GM12878 (cell line): ENCODE results near the gene DNAH8. TPM values are rescaled to one million over a fixed set of nuclear protein-coding genes. Genes with fewer than 3 reads are reported as not detected.

ENCODE experiments used
- ATAC-seq: fragments of 200-7000 bp; cut with Tn5 transposase; 3 replicates; pipeline ENCODE4 v1.9.1; 2020; ENCODE audit warnings: mild to moderate bottlenecking, moderate library complexity
- BruUV-seq: library from RNA; stranded (reverse); fragments of 400-500 nt; replicated peaks from 2 replicates; lab custom pipeline; 2021; lab: Mats Ljungman, UMichigan
- CTCF ChIA-PET: fragments of 300-600 bp; sonication (Branson Sonifier 250); formaldehyde crosslinking; extraction: SDS; loops from one replicate; lab custom pipeline; 2021; ENCODE audit warnings: inconsistent platforms; lab: Yijun Ruan, JAX
- POLR2A ChIA-PET: fragments of 350-600 bp; formaldehyde crosslinking; extraction: SDS; loops from one replicate; lab custom pipeline; 2021; ENCODE audit warnings: inconsistent platforms; lab: Charles Lee
- RAD21 ChIA-PET: fragments of 300-600 bp; sonication (Branson Sonifier 250); formaldehyde crosslinking; loops from one replicate; lab custom pipeline; 2023; ENCODE audit warnings: antibody characterized with exemption; ENCODE audit not compliant: unreplicated experiment; lab: Charles Lee
- SMC1A ChIA-PET: fragments of 300-600 bp; sonication (Branson Sonifier 250); formaldehyde crosslinking; loops from one replicate; lab custom pipeline; 2023; ENCODE audit not compliant: unreplicated experiment, uncharacterized antibody; lab: Charles Lee
- DNase-seq: peaks from one replicate; pipeline ENCODE4 v3.0.0-alpha.2; 2011; ENCODE audit warnings: low read depth, low spot score
- FAIRE-seq: peaks from 3 replicates; lab custom pipeline; 2011; peaks lifted over from hg19 to GRCh38; lab: Jason Lieb, UNC
- H2AFZ ChIP-seq: 2 replicates; pipeline ENCODE4 v1.6.0; 2011; ENCODE audit warnings: low read depth, low read length, control low read depth; ENCODE audit not compliant: control insufficient read depth
- H3K27ac ChIP-seq: 2 replicates; pipeline ENCODE4 v1.5.1; 2011; ENCODE audit warnings: control low read depth; ENCODE audit not compliant: control insufficient read depth, insufficient read depth
- H3K27me3 ChIP-seq, 2 experiments: replicated peaks in 1 of 2; 2 replicates each; pipeline versions ENCODE4 v1.6.0 to v1.6.1; 2011; ENCODE audit warnings: low read length in 1 of 2; ENCODE audit not compliant: control insufficient read depth in 2 of 2, insufficient read depth in 2 of 2
- H3K36me3 ChIP-seq, 2 experiments: 2 replicates each; pipeline ENCODE4 v1.5.1; 2011; ENCODE audit warnings: low read length in 1 of 2; ENCODE audit not compliant: control insufficient read depth in 2 of 2, insufficient read depth in 2 of 2
- H3K4me1 ChIP-seq: 2 replicates; pipeline ENCODE4 v1.6.1; 2011; ENCODE audit warnings: mild to moderate bottlenecking, low read length, moderate library complexity, mixed read lengths; ENCODE audit not compliant: control insufficient read depth, insufficient read depth
- H3K4me2 ChIP-seq: 2 replicates; pipeline ENCODE4 v1.6.0; 2011; ENCODE audit warnings: control low read depth; ENCODE audit not compliant: control insufficient read depth, insufficient read depth
- H3K4me3 ChIP-seq: fragments of 200-600 bp; sonication (generic); 2 replicates; pipeline ENCODE4 v1.5.1; 2016
- H3K79me2 ChIP-seq: 2 replicates; pipeline ENCODE4 v1.6.0; 2011; ENCODE audit warnings: low read length; ENCODE audit not compliant: control insufficient read depth, insufficient read depth
- H3K9ac ChIP-seq: 2 replicates; pipeline ENCODE4 v1.8.0; 2011; ENCODE audit warnings: low read length, control low read depth, mixed read lengths; ENCODE audit not compliant: control insufficient read depth, insufficient read depth
- H3K9me3 ChIP-seq: replicated peaks from 3 replicates; pipeline ENCODE4 v1.5.1; 2011; ENCODE audit warnings: mild to moderate bottlenecking, low read length; ENCODE audit not compliant: control insufficient read depth, insufficient read depth
- H4K20me1 ChIP-seq: 2 replicates; pipeline ENCODE4 v1.6.0; 2011; ENCODE audit not compliant: control insufficient read depth, insufficient read depth
- FOXM1 ChIP-seq: IDR thresholded peaks from 2 replicates; pipeline ENCODE4 v1.6.1; 2012; ENCODE audit warnings: low read depth, mild to moderate bottlenecking, inconsistent platforms, low read length, moderate library complexity
- GATAD2B ChIP-seq: fragments of 450-650 bp; conservative IDR thresholded peaks from 2 replicates; pipeline ENCODE4 v1.6.1; 2017; ENCODE audit warnings: low read depth, mild to moderate bottlenecking, moderate library complexity
- HCFC1 ChIP-seq: fragments of 150-350 bp; IDR thresholded peaks from 2 replicates; pipeline ENCODE4 v1.6.1; 2014; ENCODE audit warnings: low read length
- HDAC6 ChIP-seq: fragments of 200-600 bp; sonication (generic); IDR thresholded peaks from one replicate; pipeline ENCODE4 v1.8.0; 2017; ENCODE audit warnings: antibody characterized with exemption; ENCODE audit not compliant: unreplicated experiment
- MAX ChIP-seq: IDR thresholded peaks from 2 replicates; pipeline ENCODE4 v1.6.1; 2012; ENCODE audit warnings: low read depth, low read length, improper control_type of control experiment
- MEF2B ChIP-seq: fragments of 450-650 bp; IDR thresholded peaks from 2 replicates; pipeline ENCODE4 v1.6.1; 2018; ENCODE audit warnings: mild to moderate bottlenecking, moderate library complexity; ENCODE audit not compliant: partially characterized antibody, poor library complexity, severe bottlenecking
- NFXL1 ChIP-seq: fragments of 450-650 bp; IDR thresholded peaks from 2 replicates; pipeline ENCODE4 v1.6.1; 2017; ENCODE audit warnings: antibody characterized with exemption, mild to moderate bottlenecking, borderline replicate concordance
- NR2F1 ChIP-seq: fragments of 450-650 bp; conservative IDR thresholded peaks from 2 replicates; pipeline ENCODE4 v1.6.1; 2017; ENCODE audit warnings: mild to moderate bottlenecking
- RAD21 ChIP-seq: IDR thresholded peaks from 2 replicates; pipeline ENCODE4 v1.6.1; 2011; ENCODE audit warnings: mild to moderate bottlenecking, low read depth, low read length, moderate library complexity; ENCODE audit not compliant: insufficient read depth
- SMC3 ChIP-seq: IDR thresholded peaks from 2 replicates; pipeline ENCODE4 v1.6.1; 2011; ENCODE audit warnings: low read length, improper control_type of control experiment, borderline replicate concordance
- SUZ12 ChIP-seq: fragments of 200-600 bp; sonication (generic); IDR thresholded peaks from one replicate; pipeline ENCODE4 v1.6.1; 2018; ENCODE audit warnings: antibody characterized with exemption, mild to moderate bottlenecking; ENCODE audit not compliant: unreplicated experiment
- TCF7 ChIP-seq: IDR thresholded peaks from 2 replicates; pipeline ENCODE4 v1.6.1; 2014; ENCODE audit warnings: antibody characterized with exemption, borderline replicate concordance
- ZBTB40 ChIP-seq: fragments of 450-650 bp; IDR thresholded peaks from 2 replicates; pipeline ENCODE4 v1.6.1; 2016; ENCODE audit warnings: mild to moderate bottlenecking, moderate library complexity, borderline replicate concordance
- ZNF274 ChIP-seq: IDR thresholded peaks from one replicate; pipeline ENCODE4 v1.8.0; 2011; ENCODE audit not compliant: insufficient read length, insufficient read depth
- WGBS: methylation state at CpG from one replicate; pipeline ENCODE4 v1.1.6; 2016; ENCODE audit warnings: low lambda C conversion rate; ENCODE audit not compliant: insufficient replicate concordance, insufficient coverage; ENCODE audit errors: missing lambda C conversion rate; 5-methylcytosine and 5-hydroxymethylcytosine counted together
- in situ Hi-C: fragments of 300-500 bp; cut with MboI; formaldehyde crosslinking; loops from 9 replicates; pipeline ENCODE4 v1.14.3; 2018; ENCODE audit warnings: mixed read lengths
- intact Hi-C: fragments of 100-400 bp; cut with micrococcal nuclease; formaldehyde crosslinking; loops from one replicate; pipeline ENCODE4 v1.14.2; 2022; ENCODE audit not compliant: unreplicated experiment
- polyA plus RNA-seq, 11 experiments: library from polyadenylated mRNA; depleted of rRNA in 4 of 11; unstranded in 6 of 11; stranded (reverse) in 5 of 11; fragments of >200 nt; fragmentation: Nextera tagmentation in 4 of 11; fragmentation: Illumina TruSeq in 1 of 11; extraction: Ambion mirVana in 4 of 11; extraction: Trizol in 1 of 11; gene quantifications; 1 replicate in 1 of 11; 2 replicates in 10 of 11; pipeline versions ENCODE4 v1.2.1 to v1.2.3, GENCODE V29; 2011 to 2016; ENCODE audit warnings: inconsistent platforms in 2 of 11, missing spikeins in 2 of 11, low read depth in 1 of 11
- total RNA-seq, 4 experiments: library from RNA; depleted of rRNA in 3 of 4; stranded (reverse); fragments of >200 nt in 3 of 4; fragmentation: Illumina TruSeq in 1 of 4; extraction: Trizol in 1 of 4; gene quantifications; 2 replicates each; pipeline versions ENCODE4 v1.2.1 to v1.2.3, GENCODE V29; 2013 to 2021

Gene DNAH8
- total and polyA plus RNA-seq, 10 of the 15 experiments (the other 5 are each of a cell fraction or from before 2014, with no cell fraction given): 0.02 to 0.34 (median 0.10) TPM; not detected in 3

GRCh38 chr6:38687043-38687353 is 28.1 kb upstream of the DNAH8 start (continued):
- TF ChIP-seq HDAC6 (no peak), NFXL1 (no peak), ZBTB40 (no peak), TCF7 (no peak), SMC3 (no peak), SUZ12 (no peak), GATAD2B (no peak), FOXM1 (no peak), MAX (no peak)

- no peak overlapping the region for H3K4me2 ChIP-seq
- RAD21 ChIA-PET: interaction anchor here (0.6 to 1.7 kb wide), 7 partner anchors 16 to 652 kb away, joined by 3 to 7 read pairs (median 4); partner anchors contain the start of genes BTBD9 and GLO1
- WGBS: 100% methylated on average over 1 of the region's 1 CpG
- POLR2A ChIA-PET: interaction anchor here (0.5 to 1.5 kb wide), 4 partner anchors 9 to 785 kb away, joined by 3 to 5 read pairs (median 3); no protein-coding TSS in a partner anchor
- in situ Hi-C loops (no loop called here), intact Hi-C loops (no loop called here)
- BruUV-seq: TSS peak; percentile 5
- DNase-seq (no peak), FAIRE-seq (no peak), ATAC-seq (no peak)
- peaks cover 0 to 12% of the 10 kb centered on the region in 2 experiments; a peak in 2 of 4 replicates for H3K36me3 ChIP-seq
- SMC1A ChIA-PET: interaction anchor here (1.0 to 2.0 kb wide), 5 partner anchors 8 to 15 kb away, joined by 4 to 14 read pairs (median 10); no protein-coding TSS in a partner anchor
- no peak overlapping the region for H3K27ac ChIP-seq
- H4K20me1 ChIP-seq: no peaks in the 10 kb centered on the region
- H3K9ac ChIP-seq: no peak overlapping the region
- H3K27me3 ChIP-seq: no peaks in the 10 kb centered on the region
- H3K4me3 ChIP-seq: no peak overlapping the region
- H3K4me1 ChIP-seq: peaks cover 13% of the 10 kb centered on the region
- H3K9me3 ChIP-seq: no peaks in the 10 kb centered on the region; the same call in 2 of the 3 replicates
- no peak overlapping the region for H2AFZ ChIP-seq
- CTCF ChIA-PET: interaction anchor here (0.9 to 2.4 kb wide), 4 partner anchors 8 to 15 kb away, joined by 3 to 8 read pairs (median 4); no protein-coding TSS in a partner anchor
- H3K79me2 ChIP-seq: peaks cover 27% of the 10 kb centered on the region
- no peak for TF ChIP-seq GATAD2B
- no peak for TF ChIP-seq RAD21
- TF ChIP-seq HCFC1: no peak
- no peak for TF ChIP-seq MEF2B
- no peak for TF ChIP-seq ZNF274
- TF ChIP-seq SUZ12: no peak
- no peak for TF ChIP-seq ZBTB40
- no peak for TF ChIP-seq NR2F1
- TF ChIP-seq HDAC6: no peak
- TF ChIP-seq NFXL1: no peak
These were observed 27.6 kb upstream of the DNAH8 start for GRCh38 chr6:38687549-38687948.
